Measurements from ENCODE around the gene SMYD5. TPM values are rescaled to one million over a fixed set of nuclear protein-coding genes. Genes with fewer than 3 reads are reported as not detected.

The SMYD5 gene
- total RNA-seq, 1 donor = 20.7 TPM

- H3K4me3 ChIP-seq (ENCODE audit: low read depth, low read length) = no peak overlapping the region
- peak; percentile 56 for DNase-seq (ENCODE audit: low read depth)
- TF ChIP-seq CTCF (IDR thresholded peaks at IDR 0.05; ENCODE audit: insufficient read depth, low read depth, low read length) = no peak
These were observed 30.0 kb downstream of the SMYD5 start for GRCh38 chr2:73243884-73244570.

GRCh38 chr2:73244580-73244979, 30.5 kb downstream of the SMYD5 start:
- TF ChIP-seq CTCF (IDR thresholded peaks at IDR 0.05; ENCODE audit: insufficient read depth, low read depth, low read length) = no peak
- no peak for DNase-seq (ENCODE audit: low read depth)
- no peak overlapping the region for H3K4me3 ChIP-seq (ENCODE audit: low read depth, low read length)

- no peak for DNase-seq (ENCODE audit: low read depth)
- no peak overlapping the region for H3K4me3 ChIP-seq (ENCODE audit: low read depth, low read length)
- no peak for TF ChIP-seq CTCF (IDR thresholded peaks at IDR 0.05; ENCODE audit: insufficient read depth, low read depth, low read length)
These were observed 32.8 kb downstream of the SMYD5 start for GRCh38 chr2:73246850-73247249.

- H3K4me3 ChIP-seq (ENCODE audit: low read depth, low read length) = no peak overlapping the region
- no peak for TF ChIP-seq CTCF (IDR thresholded peaks at IDR 0.05; ENCODE audit: insufficient read depth, low read depth, low read length)
- DNase-seq (ENCODE audit: low read depth) = no peak
These were observed 35.6 kb downstream of the SMYD5 start for GRCh38 chr2:73249636-73250035.

- DNase-seq (ENCODE audit: low read depth) = no peak
- TF ChIP-seq CTCF (IDR thresholded peaks at IDR 0.05; ENCODE audit: insufficient read depth, low read depth, low read length) = no peak
- no peak overlapping the region for H3K4me3 ChIP-seq (ENCODE audit: low read depth, low read length)
These were observed 37.1 kb downstream of the SMYD5 start for GRCh38 chr2:73250872-73251846.

GRCh38 chr2:73252238-73253027, 38.4 kb downstream of the SMYD5 start:
- no peak overlapping the region for H3K4me3 ChIP-seq (ENCODE audit: low read depth, low read length)
- no peak for DNase-seq (ENCODE audit: low read depth)
- TF ChIP-seq CTCF (IDR thresholded peaks at IDR 0.05; ENCODE audit: insufficient read depth, low read depth, low read length) = no peak
